ENCODE data around the gene RGS7. TPM values are rescaled to one million over a fixed set of nuclear protein-coding genes. Genes with fewer than 3 reads are reported as not detected.
"Not testable (repeated sequence)": the region's sequence is repeated elsewhere in the genome, so short reads cannot be mapped to it uniquely, and the experiment has no call there.

The RGS7 gene
- total RNA-seq, 2 experiments from 2014 or later: not detected

DNA sequence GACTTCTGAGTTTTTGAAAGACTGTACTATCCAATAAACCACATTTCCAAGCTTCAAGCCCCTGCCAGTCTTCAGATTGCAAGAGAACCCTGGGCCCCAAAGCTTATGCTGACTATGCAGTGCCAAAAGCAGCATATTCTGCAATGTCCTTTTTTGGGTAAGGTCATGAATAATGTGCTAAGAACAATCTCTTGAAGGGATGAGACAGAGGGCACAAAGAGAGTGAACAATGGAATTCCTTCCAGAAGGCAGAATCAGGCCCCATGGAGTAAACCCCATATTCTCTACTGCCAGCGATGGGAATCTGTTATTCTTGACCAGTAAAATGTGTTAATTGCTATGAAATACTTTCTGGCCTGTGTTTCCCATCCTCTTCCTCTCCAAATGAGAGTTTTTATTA lies 190.4 kb downstream of the RGS7 start:
- Histone ChIP-seq H3K9me3 (ENCODE audit: control insufficient read depth in 1 of 2, insufficient read depth in 1 of 2, low read length in 2 of 2) (peaks cover 0 to 7% of the 10 kb centered on the region in 2 experiments), H3K4me1 (ENCODE audit: insufficient read depth, low read length) (no peaks in the 10 kb centered on the region), H3K36me3 (ENCODE audit: insufficient read depth, low read length) (no peaks in the 10 kb centered on the region), H3K27ac (ENCODE audit: low read depth in 1 of 2, low read length in 2 of 2) (no peak overlapping the region), H3K27me3 (ENCODE audit: control insufficient read depth in 1 of 2, insufficient read depth in 2 of 2, low read length in 2 of 2) (no peaks in the 10 kb centered on the region), H3K4me3 (ENCODE audit: low read length) (no peak overlapping the region)
- CTCF ChIA-PET: no interaction called here
- no peaks in the 10 kb centered on the region for H3K36me3 Mint-ChIP-seq (ENCODE audit: low read depth)
- no peak for ATAC-seq (ENCODE audit: poor library complexity)
- TF ChIP-seq, protein P1, sequence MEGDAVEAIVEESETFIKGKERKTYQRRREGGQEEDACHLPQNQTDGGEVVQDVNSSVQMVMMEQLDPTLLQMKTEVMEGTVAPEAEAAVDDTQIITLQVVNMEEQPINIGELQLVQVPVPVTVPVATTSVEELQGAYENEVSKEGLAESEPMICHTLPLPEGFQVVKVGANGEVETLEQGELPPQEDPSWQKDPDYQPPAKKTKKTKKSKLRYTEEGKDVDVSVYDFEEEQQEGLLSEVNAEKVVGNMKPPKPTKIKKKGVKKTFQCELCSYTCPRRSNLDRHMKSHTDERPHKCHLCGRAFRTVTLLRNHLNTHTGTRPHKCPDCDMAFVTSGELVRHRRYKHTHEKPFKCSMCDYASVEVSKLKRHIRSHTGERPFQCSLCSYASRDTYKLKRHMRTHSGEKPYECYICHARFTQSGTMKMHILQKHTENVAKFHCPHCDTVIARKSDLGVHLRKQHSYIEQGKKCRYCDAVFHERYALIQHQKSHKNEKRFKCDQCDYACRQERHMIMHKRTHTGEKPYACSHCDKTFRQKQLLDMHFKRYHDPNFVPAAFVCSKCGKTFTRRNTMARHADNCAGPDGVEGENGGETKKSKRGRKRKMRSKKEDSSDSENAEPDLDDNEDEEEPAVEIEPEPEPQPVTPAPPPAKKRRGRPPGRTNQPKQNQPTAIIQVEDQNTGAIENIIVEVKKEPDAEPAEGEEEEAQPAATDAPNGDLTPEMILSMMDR (IDR thresholded peaks at IDR 0.05): no peak
- intact Hi-C loops (cut with DNase I, micrococcal nuclease): no loop called here
- H3K4me1 Mint-ChIP-seq (ENCODE audit: low read depth): no peaks in the 10 kb centered on the region
- H3K27ac Mint-ChIP-seq: no peak overlapping the region
- no peak overlapping the region for H3K4me3 Mint-ChIP-seq
- POLR2A ChIA-PET: no interaction called here
- H3K27me3 Mint-ChIP-seq: no peaks in the 10 kb centered on the region
- peaks cover 7% of the 10 kb centered on the region for H3K9me3 Mint-ChIP-seq
- DNase-seq: no peak

DNA sequence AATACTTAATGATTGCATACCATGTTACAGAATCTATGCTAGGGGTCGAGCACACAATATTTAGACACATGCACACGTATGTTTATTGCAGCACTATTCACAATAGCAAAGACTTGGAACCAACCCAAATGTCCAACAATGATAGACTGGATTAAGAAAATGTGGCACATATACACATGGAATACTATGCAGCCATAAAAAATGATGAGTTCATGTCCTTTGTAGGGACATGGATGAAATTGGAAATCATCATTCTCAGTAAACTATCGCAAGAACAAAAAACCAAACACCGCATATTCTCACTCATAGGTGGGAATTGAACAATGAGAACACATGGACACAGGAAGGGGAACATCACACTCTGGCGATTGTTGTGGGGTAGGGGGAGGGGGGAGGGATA lies 191.7 kb downstream of the RGS7 start:
- H3K36me3 Mint-ChIP-seq (ENCODE audit: low read depth); CTCF ChIA-PET; intact Hi-C loops (cut with DNase I, micrococcal nuclease); H3K4me3 ChIP-seq (ENCODE audit: low read length); POLR2A ChIA-PET; ATAC-seq (ENCODE audit: poor library complexity); H3K4me1 ChIP-seq (ENCODE audit: insufficient read depth, low read length); H3K27me3 ChIP-seq (ENCODE audit: control insufficient read depth in 1 of 2, insufficient read depth in 2 of 2, low read length in 2 of 2); H3K27ac ChIP-seq (ENCODE audit: low read depth in 1 of 2, low read length in 2 of 2); H3K9me3 ChIP-seq (ENCODE audit: control insufficient read depth in 1 of 2, insufficient read depth in 1 of 2, low read length in 2 of 2); H3K27me3 Mint-ChIP-seq; H3K4me3 Mint-ChIP-seq; H3K27ac Mint-ChIP-seq; DNase-seq; H3K36me3 ChIP-seq (ENCODE audit: insufficient read depth, low read length); H3K4me1 Mint-ChIP-seq (ENCODE audit: low read depth): not testable (repeated sequence)
- H3K9me3 Mint-ChIP-seq: peaks cover 10% of the 10 kb centered on the region

DNA sequence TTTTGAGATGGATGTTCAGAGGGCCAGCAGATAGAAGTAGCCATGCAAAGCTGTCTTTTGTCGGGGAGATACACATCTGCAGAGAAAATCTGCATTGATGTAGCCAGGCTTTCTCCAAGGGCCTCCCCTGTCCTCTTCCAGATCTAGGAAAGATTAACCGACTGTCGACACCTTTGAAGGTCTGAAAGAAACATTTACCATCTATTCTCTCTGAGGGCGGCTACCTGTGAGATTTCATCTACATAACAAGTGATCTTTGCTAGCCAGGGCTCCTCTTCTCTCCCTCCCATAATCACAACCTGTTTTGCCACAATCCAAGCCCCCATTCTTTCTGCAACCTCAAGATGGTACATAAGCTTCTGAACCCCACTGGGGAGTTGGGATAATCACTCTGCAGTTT lies 193.6 kb downstream of the RGS7 start:
- Mint-ChIP-seq H3K9me3 (peaks cover 10% of the 10 kb centered on the region), H3K4me1 (ENCODE audit: low read depth) (no peaks in the 10 kb centered on the region), H3K27ac (no peak overlapping the region), H3K4me3 (no peak overlapping the region), H3K27me3 (no peaks in the 10 kb centered on the region), H3K36me3 (ENCODE audit: low read depth) (no peaks in the 10 kb centered on the region)
- Histone ChIP-seq H3K36me3 (ENCODE audit: insufficient read depth, low read length) (no peaks in the 10 kb centered on the region), H3K27me3 (ENCODE audit: control insufficient read depth in 1 of 2, insufficient read depth in 2 of 2, low read length in 2 of 2) (no peaks in the 10 kb centered on the region), H3K4me3 (ENCODE audit: low read length) (no peak overlapping the region), H3K9me3 (ENCODE audit: control insufficient read depth in 1 of 2, insufficient read depth in 1 of 2, low read length in 2 of 2) (peaks cover 0 to 5% of the 10 kb centered on the region in 2 experiments), H3K4me1 (ENCODE audit: insufficient read depth, low read length) (no peaks in the 10 kb centered on the region), H3K27ac (ENCODE audit: low read depth in 1 of 2, low read length in 2 of 2) (no peak overlapping the region)
- ChIA-PET POLR2A (no interaction called here), CTCF (no interaction called here)
- no peak for DNase-seq
- TF ChIP-seq, protein P1 (IDR thresholded peaks at IDR 0.05): no peak
- intact Hi-C loops (cut with DNase I, micrococcal nuclease): no loop called here
- no peak for ATAC-seq (ENCODE audit: poor library complexity)

DNA sequence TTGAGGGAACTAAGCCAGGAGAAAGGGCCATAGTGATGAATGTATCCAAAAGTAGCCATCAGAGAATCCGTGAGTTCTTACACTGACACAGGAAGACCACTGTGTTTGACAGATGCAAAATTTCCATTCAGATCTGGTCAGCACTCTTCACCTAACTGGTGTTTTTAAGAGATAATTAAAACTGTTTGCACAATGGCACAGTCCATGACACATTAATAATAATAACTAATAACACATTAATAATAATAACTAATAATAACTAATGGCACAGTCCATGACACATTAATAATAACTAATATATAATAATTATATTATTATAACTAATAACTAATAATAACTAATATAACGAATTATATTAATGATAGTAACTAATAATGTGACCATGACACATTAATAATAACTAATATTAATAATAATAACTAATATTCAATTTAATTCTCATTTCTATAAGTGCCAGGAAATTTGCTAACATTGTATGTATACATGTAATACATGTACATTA lies 195.8 kb downstream of the RGS7 start:
- DNase-seq: no peak
- no peak overlapping the region for H3K4me3 ChIP-seq (ENCODE audit: low read length)
- TF ChIP-seq, protein P1 (IDR thresholded peaks at IDR 0.05): no peak
- H3K27me3 Mint-ChIP-seq: no peaks in the 10 kb centered on the region
- H3K27me3 ChIP-seq (ENCODE audit: control insufficient read depth in 1 of 2, insufficient read depth in 2 of 2, low read length in 2 of 2): no peaks in the 10 kb centered on the region
- H3K4me1 ChIP-seq (ENCODE audit: insufficient read depth, low read length): no peaks in the 10 kb centered on the region
- H3K36me3 ChIP-seq (ENCODE audit: insufficient read depth, low read length): no peaks in the 10 kb centered on the region
- POLR2A ChIA-PET: no interaction called here
- CTCF ChIA-PET: no interaction called here
- H3K9me3 Mint-ChIP-seq: peaks cover 6% of the 10 kb centered on the region
- peaks cover 0 to 5% of the 10 kb centered on the region in 2 experiments for H3K9me3 ChIP-seq (ENCODE audit: control insufficient read depth in 1 of 2, insufficient read depth in 1 of 2, low read length in 2 of 2)
- H3K36me3 Mint-ChIP-seq (ENCODE audit: low read depth): no peaks in the 10 kb centered on the region
- H3K4me3 Mint-ChIP-seq: no peak overlapping the region
- intact Hi-C loops (cut with DNase I, micrococcal nuclease): no loop called here
- no peak overlapping the region for H3K27ac ChIP-seq (ENCODE audit: low read depth in 1 of 2, low read length in 2 of 2)
- H3K27ac Mint-ChIP-seq: no peak overlapping the region
- no peaks in the 10 kb centered on the region for H3K4me1 Mint-ChIP-seq (ENCODE audit: low read depth)
- ATAC-seq (ENCODE audit: poor library complexity): no peak
